B cell (primary cell): ENCODE measurements around the gene TSPAN14.

Experiments
- EZH2 ChIP-seq: IDR thresholded peaks from 2 replicates; pipeline ENCODE4 v1.6.1; 2012; ENCODE audit warnings: borderline replicate concordance, low read depth, mild to moderate bottlenecking, moderate library complexity, low read length; ENCODE audit not compliant: insufficient read depth, poor library complexity, severe bottlenecking
- TF ChIP-seq, protein P1 (sequence below): fragments of 200-600 bp; IDR thresholded peaks from one replicate; pipeline ENCODE4 v1.8.0; 2022; ENCODE audit warnings: antibody characterized with exemption, mild to moderate bottlenecking

- TF ChIP-seq, protein P1, sequence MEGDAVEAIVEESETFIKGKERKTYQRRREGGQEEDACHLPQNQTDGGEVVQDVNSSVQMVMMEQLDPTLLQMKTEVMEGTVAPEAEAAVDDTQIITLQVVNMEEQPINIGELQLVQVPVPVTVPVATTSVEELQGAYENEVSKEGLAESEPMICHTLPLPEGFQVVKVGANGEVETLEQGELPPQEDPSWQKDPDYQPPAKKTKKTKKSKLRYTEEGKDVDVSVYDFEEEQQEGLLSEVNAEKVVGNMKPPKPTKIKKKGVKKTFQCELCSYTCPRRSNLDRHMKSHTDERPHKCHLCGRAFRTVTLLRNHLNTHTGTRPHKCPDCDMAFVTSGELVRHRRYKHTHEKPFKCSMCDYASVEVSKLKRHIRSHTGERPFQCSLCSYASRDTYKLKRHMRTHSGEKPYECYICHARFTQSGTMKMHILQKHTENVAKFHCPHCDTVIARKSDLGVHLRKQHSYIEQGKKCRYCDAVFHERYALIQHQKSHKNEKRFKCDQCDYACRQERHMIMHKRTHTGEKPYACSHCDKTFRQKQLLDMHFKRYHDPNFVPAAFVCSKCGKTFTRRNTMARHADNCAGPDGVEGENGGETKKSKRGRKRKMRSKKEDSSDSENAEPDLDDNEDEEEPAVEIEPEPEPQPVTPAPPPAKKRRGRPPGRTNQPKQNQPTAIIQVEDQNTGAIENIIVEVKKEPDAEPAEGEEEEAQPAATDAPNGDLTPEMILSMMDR, result no peak
- no peak for TF ChIP-seq EZH2
These were observed 50.2 kb downstream of the TSPAN14 start for GRCh38 chr10:80504158-80504811.
